A673 (cell line): Measurements from ENCODE around the gene TXLNA. TPM values are rescaled to one million over a fixed set of nuclear protein-coding genes. Genes with fewer than 3 reads are reported as not detected.

Source experiments
- BruUV-seq: library from RNA; stranded (reverse); fragments of 400-500 nt; replicated peaks from 2 replicates; lab custom pipeline; 2021; lab: Mats Ljungman, UMichigan
- CTCF ChIA-PET: fragments of 300-600 bp; sonication (Branson Sonifier 250); formaldehyde crosslinking; loops from one replicate; lab custom pipeline; 2022; ENCODE audit warnings: antibody characterized with exemption; lab: Charles Lee
- POLR2A ChIA-PET: fragments of 300-600 bp; sonication (Branson Sonifier 250); formaldehyde crosslinking; loops from one replicate; lab custom pipeline; 2022; ENCODE audit warnings: antibody characterized with exemption; ENCODE audit not compliant: low non-redundant PET; lab: Charles Lee
- DNase-seq: peaks from one replicate; pipeline ENCODE4 v3.0.0-alpha.2; 2015; ENCODE audit warnings: low spot score
- H3K27ac ChIP-seq: fragments of 200-600 bp; sonication (generic); 2 replicates; pipeline ENCODE4 v1.5.1; 2016; ENCODE audit warnings: mixed run types, low read depth, mild to moderate bottlenecking, mixed read lengths, antibody characterized with exemption, low read length; ENCODE audit not compliant: poor library complexity, severe bottlenecking
- H3K27me3 ChIP-seq: fragments of 200-600 bp; sonication (generic); replicated peaks from 2 replicates; pipeline ENCODE4 v1.6.1; 2017; ENCODE audit warnings: mixed run types, low read depth, mild to moderate bottlenecking, mixed read lengths, antibody characterized with exemption, low read length; ENCODE audit not compliant: insufficient read depth, poor library complexity
- H3K36me3 ChIP-seq: fragments of 200-600 bp; sonication (generic); 2 replicates; pipeline ENCODE4 v1.6.1; 2016; ENCODE audit warnings: mixed run types, mild to moderate bottlenecking, mixed read lengths, antibody characterized with exemption, low read length; ENCODE audit not compliant: insufficient read depth, poor library complexity, severe bottlenecking
- H3K4me1 ChIP-seq: fragments of 200-600 bp; sonication (generic); 2 replicates; pipeline ENCODE4 v1.6.1; 2017; ENCODE audit warnings: mixed run types, mild to moderate bottlenecking, mixed read lengths, antibody characterized with exemption, low read length; ENCODE audit not compliant: insufficient read depth, poor library complexity, severe bottlenecking
- H3K4me3 ChIP-seq: fragments of 200-600 bp; sonication (generic); 2 replicates; pipeline ENCODE4 v1.5.1; 2016; ENCODE audit warnings: low read depth, mixed run types, mild to moderate bottlenecking, mixed read lengths, low read length; ENCODE audit not compliant: poor library complexity, severe bottlenecking
- H3K9me3 ChIP-seq: fragments of 200-600 bp; sonication (generic); 2 replicates; pipeline ENCODE4 v1.6.1; 2016; ENCODE audit warnings: mixed run types, low read depth, mild to moderate bottlenecking, mixed read lengths, antibody characterized with exemption, low read length; ENCODE audit not compliant: poor library complexity, severe bottlenecking
- CTCF ChIP-seq: fragments of 300-800, 200-600 bp; sonication (generic); conservative IDR thresholded peaks from 2 replicates; pipeline ENCODE4 v1.5.1; 2017; ENCODE audit warnings: low read depth, mild to moderate bottlenecking, antibody characterized with exemption, low read length, moderate library complexity, mixed read lengths
- EZH2 ChIP-seq: fragments of 200-600 bp; sonication (generic); IDR thresholded peaks from 2 replicates; pipeline ENCODE4 v1.6.1; 2017; ENCODE audit warnings: borderline replicate concordance, low read depth, mild to moderate bottlenecking, mixed read lengths, antibody characterized with exemption, low read length; ENCODE audit not compliant: poor library complexity, severe bottlenecking
- intact Hi-C: fragments of 100-400 bp; cut with micrococcal nuclease; formaldehyde crosslinking; loops from one replicate; pipeline ENCODE4 v1.10.0; 2022; ENCODE audit not compliant: unreplicated experiment
- total RNA-seq: library from RNA; stranded (reverse); gene quantifications from 2 replicates; pipeline ENCODE4 v1.2.3, GENCODE V29; 2021

TXLNA gene
- total RNA-seq, 1 experiment from 2014 or later = 62.7 TPM

GRCh38 chr1:32246888-32247273, 67.4 kb downstream of the TXLNA start, which contains the start of gene FAM167B:
FAM167B (plus strand) TSS chr1:32247222; CDS start chr1:32247422, 200 bp downstream.
- BruUV-seq = no TSS peak
- intact Hi-C loops = no loop called here
- POLR2A ChIA-PET = no interaction called here

GRCh38 chr1:32247452-32247851, 68.0 kb downstream of the TXLNA start:
- intact Hi-C loops = no loop called here
- TF ChIP-seq CTCF (no peak), EZH2 (no peak)
- Histone ChIP-seq H3K4me3 (no peak overlapping the region), H3K27ac (no peak overlapping the region), H3K36me3 (no peaks in the 10 kb centered on the region), H3K4me1 (peaks cover 4% of the 10 kb centered on the region), H3K27me3 (no peaks in the 10 kb centered on the region), H3K9me3 (no peaks in the 10 kb centered on the region)
- DNase-seq = no peak
- ChIA-PET POLR2A (no interaction called here), CTCF (no interaction called here)
- BruUV-seq = no TSS peak

More at GRCh38 chr1:32246888-32247273, 67.4 kb downstream of the TXLNA start, which contains the start of gene FAM167B:
- DNase-seq = no peak
- Histone ChIP-seq H3K9me3 (no peaks in the 10 kb centered on the region), H3K4me1 (peaks cover 4% of the 10 kb centered on the region), H3K27ac (no peak within 1 kb of the TSS), H3K4me3 (no peak within 1 kb of the TSS), H3K36me3 (no peaks in the 10 kb centered on the region), H3K27me3 (no peaks in the 10 kb centered on the region)
- TF ChIP-seq EZH2 = no peak
- CTCF ChIA-PET = no interaction called here

Other genes with a start within 250 kb of the TXLNA start
- 256 and 283 TPM in 2 replicates for gene PTP4A2, start 241.3 kb upstream of the TXLNA start, total RNA-seq
- gene KHDRBS1, start 165.8 kb upstream of the TXLNA start, total RNA-seq = 226 and 236 TPM in 2 replicates
- gene TMEM39B, start 106.7 kb upstream of the TXLNA start, total RNA-seq = 30.4 and 32.4 TPM in 2 replicates
- gene KPNA6, start 71.6 kb upstream of the TXLNA start, total RNA-seq = 96.8 and 97.4 TPM in 2 replicates
- gene CCDC28B, start 20.9 kb downstream of the TXLNA start, total RNA-seq = 15.6 and 22.4 TPM in 2 replicates
- 7.2 and 7.9 TPM in 2 replicates for gene IQCC, start 26.0 kb downstream of the TXLNA start, total RNA-seq
- not detected in 2 replicates for gene DCDC2B, start 29.4 kb downstream of the TXLNA start, total RNA-seq
- 15.4 TPM in 2 replicates for gene TMEM234, start 42.7 kb downstream of the TXLNA start, total RNA-seq
- 298 and 303 TPM in 2 replicates for gene EIF3I, start 42.7 kb downstream of the TXLNA start, total RNA-seq
- gene FAM167B, start 67.5 kb downstream of the TXLNA start, total RNA-seq = 0.35 TPM in 1 of 2 replicates, not detected in the other
- gene LCK, start 71.6 kb downstream of the TXLNA start, total RNA-seq = not detected in 2 replicates
- 192 and 195 TPM in 2 replicates for gene HDAC1, start 112.4 kb downstream of the TXLNA start, total RNA-seq
- 425 and 445 TPM in 2 replicates for gene MARCKSL1, start 156.6 kb downstream of the TXLNA start, total RNA-seq
- 4.7 and 5.2 TPM in 2 replicates for gene FAM229A, start 182.8 kb downstream of the TXLNA start, total RNA-seq
- 3.9 and 4.3 TPM in 2 replicates for gene TSSK3, start 182.9 kb downstream of the TXLNA start, total RNA-seq
- gene BSDC1, start 214.8 kb downstream of the TXLNA start, total RNA-seq = 47.4 and 48.0 TPM in 2 replicates